ENCODE measurements around the gene MBD3L2B. TPM values are rescaled to one million over a fixed set of nuclear protein-coding genes. Genes with fewer than 3 reads are reported as not detected.
"Not testable (repeated sequence)": the region's sequence is repeated elsewhere in the genome, so short reads cannot be mapped to it uniquely, and the experiment has no call there.

Gene MBD3L2B
- total and polyA plus RNA-seq, 2 donors (not counting 3 experiments of a cell fraction or from before 2014, with no cell fraction given), result not detected

DNA sequence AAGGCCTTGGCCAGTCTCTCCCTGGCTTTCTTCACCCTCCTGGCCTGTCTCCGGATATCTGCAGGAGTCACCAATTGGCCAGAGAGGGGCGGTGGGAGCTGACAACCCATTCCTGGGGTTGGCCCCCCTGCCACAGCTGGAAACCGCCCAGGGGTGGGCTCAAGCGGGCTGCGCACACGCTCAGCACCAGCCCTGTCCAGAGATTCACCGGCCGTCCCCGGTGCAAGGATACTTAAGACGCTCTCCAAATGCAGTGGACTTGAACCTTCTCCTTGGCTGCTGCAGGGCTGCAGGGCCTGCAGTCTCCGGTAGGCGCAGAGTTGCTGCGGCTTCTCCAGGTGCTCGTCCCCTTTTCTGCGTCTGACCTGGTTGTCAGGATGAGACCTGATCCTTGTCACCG is 35.1 kb upstream of the MBD3L2B start:
- H4K20me1 ChIP-seq (replicated peaks; ENCODE audit: control insufficient read depth, extremely low read depth, insufficient read depth, low read length); H2AFZ ChIP-seq (ENCODE audit: low read depth, low read length); H3K4me3 ChIP-seq (replicated peaks in 1 of 3; ENCODE audit: insufficient read depth in 1 of 3, low read depth in 1 of 3, low read length in 3 of 3); BruUV-seq (replicated peaks); H3K27me3 ChIP-seq (ENCODE audit: control insufficient read depth in 2 of 2, insufficient read depth in 2 of 2, low read length in 2 of 2); FAIRE-seq; intact Hi-C loops (cut with micrococcal nuclease); H3K9ac ChIP-seq (replicated peaks; ENCODE audit: extremely low read depth, insufficient read depth, low read length); dilution Hi-C loops (cut with MboI; ENCODE audit: extremely low pct_ligation_motif_present, low sequenced_read_pairs); H3K36me3 ChIP-seq (ENCODE audit: control insufficient read depth in 2 of 2, extremely low read depth in 1 of 2, insufficient read depth in 2 of 2, low read length in 2 of 2); H3K79me2 ChIP-seq (ENCODE audit: control insufficient read depth, insufficient read depth, low read length); POLR2A ChIA-PET; H3K9me3 ChIP-seq (replicated peaks; ENCODE audit: control insufficient read depth, insufficient read depth, low read length); H3K4me1 ChIP-seq (ENCODE audit: control insufficient read depth, extremely low read depth, insufficient read depth, low read length); H3K4me2 ChIP-seq (ENCODE audit: insufficient read depth, low read length); DNase-seq (ENCODE audit: low read depth, low spot score); H3K27ac ChIP-seq (ENCODE audit: insufficient read depth, low read depth, low read length); CTCF ChIA-PET; H3K9me1 ChIP-seq (replicated peaks; ENCODE audit: control insufficient read depth, extremely low read depth, insufficient read depth, low read length): not testable (repeated sequence)

DNA sequence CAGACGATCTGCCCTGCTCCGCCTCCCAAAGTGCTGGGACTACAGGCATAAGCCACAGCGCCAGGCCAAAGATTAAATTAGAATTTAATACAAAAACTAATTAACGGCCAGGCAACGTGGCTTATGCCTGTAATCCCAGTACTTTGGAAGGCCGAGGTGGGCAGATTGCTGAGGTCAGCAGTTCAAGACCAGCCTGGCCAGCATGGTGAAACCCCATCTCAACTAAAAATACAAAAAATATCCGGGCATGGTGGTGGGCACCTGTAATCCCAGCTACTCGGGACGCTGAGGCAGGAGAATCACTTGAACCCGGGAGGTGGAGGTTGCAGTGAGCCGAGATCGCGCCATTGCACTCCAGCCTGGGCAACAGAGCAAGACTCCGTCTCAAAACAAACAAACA is 34.4 kb upstream of the MBD3L2B start:
- H3K79me2 ChIP-seq (ENCODE audit: control insufficient read depth, insufficient read depth, low read length); intact Hi-C loops (cut with micrococcal nuclease); H3K36me3 ChIP-seq (ENCODE audit: control insufficient read depth in 2 of 2, extremely low read depth in 1 of 2, insufficient read depth in 2 of 2, low read length in 2 of 2); H3K9me1 ChIP-seq (replicated peaks; ENCODE audit: control insufficient read depth, extremely low read depth, insufficient read depth, low read length); H3K9me3 ChIP-seq (replicated peaks; ENCODE audit: control insufficient read depth, insufficient read depth, low read length); H4K20me1 ChIP-seq (replicated peaks; ENCODE audit: control insufficient read depth, extremely low read depth, insufficient read depth, low read length); FAIRE-seq; dilution Hi-C loops (cut with MboI; ENCODE audit: extremely low pct_ligation_motif_present, low sequenced_read_pairs); H3K27me3 ChIP-seq (ENCODE audit: control insufficient read depth in 2 of 2, insufficient read depth in 2 of 2, low read length in 2 of 2); H3K9ac ChIP-seq (replicated peaks; ENCODE audit: extremely low read depth, insufficient read depth, low read length); DNase-seq (ENCODE audit: low read depth, low spot score); BruUV-seq (replicated peaks); H3K27ac ChIP-seq (ENCODE audit: insufficient read depth, low read depth, low read length); H3K4me2 ChIP-seq (ENCODE audit: insufficient read depth, low read length); H2AFZ ChIP-seq (ENCODE audit: low read depth, low read length); H3K4me3 ChIP-seq (replicated peaks in 1 of 3; ENCODE audit: insufficient read depth in 1 of 3, low read depth in 1 of 3, low read length in 3 of 3); H3K4me1 ChIP-seq (ENCODE audit: control insufficient read depth, extremely low read depth, insufficient read depth, low read length); POLR2A ChIA-PET; CTCF ChIA-PET: not testable (repeated sequence)

DNA sequence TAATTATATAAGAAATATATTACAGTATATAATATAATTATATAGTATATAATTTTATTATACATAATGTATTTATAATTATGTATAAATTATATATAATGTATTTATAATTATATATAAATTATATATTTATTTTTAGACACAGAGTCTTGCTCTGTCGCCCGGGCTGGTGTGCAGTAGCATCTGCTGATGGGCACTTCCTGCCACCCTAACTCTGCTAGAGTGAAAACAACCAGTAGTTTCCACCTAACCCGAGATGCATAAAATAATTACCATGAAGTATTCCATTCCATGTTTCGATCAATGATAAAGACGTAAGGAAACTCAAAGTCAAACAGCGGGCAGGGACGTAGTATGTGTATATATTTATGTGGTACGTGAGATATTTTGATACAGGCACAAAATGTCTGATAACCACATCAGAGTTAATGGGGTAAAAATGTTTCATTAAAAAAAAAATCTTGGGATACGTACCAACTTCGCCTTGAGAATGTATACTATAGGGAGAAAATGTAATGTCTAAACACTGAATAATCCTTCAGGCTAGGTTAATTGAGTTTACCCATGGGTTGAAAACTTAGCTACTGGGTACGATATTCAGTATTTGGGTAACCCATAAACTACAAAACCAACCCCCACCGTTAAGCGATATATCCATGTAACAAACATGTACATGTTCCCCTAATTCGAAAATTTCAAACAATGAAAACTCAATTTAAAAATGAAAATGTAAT is 33.6 kb upstream of the MBD3L2B start:
- H3K9me3 ChIP-seq (replicated peaks; ENCODE audit: control insufficient read depth, insufficient read depth, low read length); H3K27me3 ChIP-seq (ENCODE audit: control insufficient read depth in 2 of 2, insufficient read depth in 2 of 2, low read length in 2 of 2); H3K4me1 ChIP-seq (ENCODE audit: control insufficient read depth, extremely low read depth, insufficient read depth, low read length); H3K4me3 ChIP-seq (replicated peaks in 1 of 3; ENCODE audit: insufficient read depth in 1 of 3, low read depth in 1 of 3, low read length in 3 of 3); H3K27ac ChIP-seq (ENCODE audit: insufficient read depth, low read depth, low read length); POLR2A ChIA-PET; H3K9me1 ChIP-seq (replicated peaks; ENCODE audit: control insufficient read depth, extremely low read depth, insufficient read depth, low read length); H3K36me3 ChIP-seq (ENCODE audit: control insufficient read depth in 2 of 2, extremely low read depth in 1 of 2, insufficient read depth in 2 of 2, low read length in 2 of 2); dilution Hi-C loops (cut with MboI; ENCODE audit: extremely low pct_ligation_motif_present, low sequenced_read_pairs); H4K20me1 ChIP-seq (replicated peaks; ENCODE audit: control insufficient read depth, extremely low read depth, insufficient read depth, low read length); BruUV-seq (replicated peaks); DNase-seq (ENCODE audit: low read depth, low spot score); H2AFZ ChIP-seq (ENCODE audit: low read depth, low read length); H3K79me2 ChIP-seq (ENCODE audit: control insufficient read depth, insufficient read depth, low read length); intact Hi-C loops (cut with micrococcal nuclease); H3K4me2 ChIP-seq (ENCODE audit: insufficient read depth, low read length); FAIRE-seq; CTCF ChIA-PET; H3K9ac ChIP-seq (replicated peaks; ENCODE audit: extremely low read depth, insufficient read depth, low read length): not testable (repeated sequence)

GRCh38 chr19:7052896-7053295 is 31.7 kb upstream of the MBD3L2B start:
- DNase-seq (ENCODE audit: low read depth, low spot score); H3K4me3 ChIP-seq (replicated peaks in 1 of 3; ENCODE audit: insufficient read depth in 1 of 3, low read depth in 1 of 3, low read length in 3 of 3); H3K27me3 ChIP-seq (ENCODE audit: control insufficient read depth in 2 of 2, insufficient read depth in 2 of 2, low read length in 2 of 2); H3K27ac ChIP-seq (ENCODE audit: insufficient read depth, low read depth, low read length); H3K9me3 ChIP-seq (replicated peaks; ENCODE audit: control insufficient read depth, insufficient read depth, low read length); H3K9me1 ChIP-seq (replicated peaks; ENCODE audit: control insufficient read depth, extremely low read depth, insufficient read depth, low read length); H3K9ac ChIP-seq (replicated peaks; ENCODE audit: extremely low read depth, insufficient read depth, low read length); H3K36me3 ChIP-seq (ENCODE audit: control insufficient read depth in 2 of 2, extremely low read depth in 1 of 2, insufficient read depth in 2 of 2, low read length in 2 of 2); dilution Hi-C loops (cut with MboI; ENCODE audit: extremely low pct_ligation_motif_present, low sequenced_read_pairs); H3K4me1 ChIP-seq (ENCODE audit: control insufficient read depth, extremely low read depth, insufficient read depth, low read length); H4K20me1 ChIP-seq (replicated peaks; ENCODE audit: control insufficient read depth, extremely low read depth, insufficient read depth, low read length); H2AFZ ChIP-seq (ENCODE audit: low read depth, low read length); POLR2A ChIA-PET; intact Hi-C loops (cut with micrococcal nuclease); CTCF ChIA-PET; BruUV-seq (replicated peaks); H3K4me2 ChIP-seq (ENCODE audit: insufficient read depth, low read length); H3K79me2 ChIP-seq (ENCODE audit: control insufficient read depth, insufficient read depth, low read length); FAIRE-seq: not testable (repeated sequence)
